ENCODE measurements around the gene PARP8.

The PARP8 gene

DNA sequence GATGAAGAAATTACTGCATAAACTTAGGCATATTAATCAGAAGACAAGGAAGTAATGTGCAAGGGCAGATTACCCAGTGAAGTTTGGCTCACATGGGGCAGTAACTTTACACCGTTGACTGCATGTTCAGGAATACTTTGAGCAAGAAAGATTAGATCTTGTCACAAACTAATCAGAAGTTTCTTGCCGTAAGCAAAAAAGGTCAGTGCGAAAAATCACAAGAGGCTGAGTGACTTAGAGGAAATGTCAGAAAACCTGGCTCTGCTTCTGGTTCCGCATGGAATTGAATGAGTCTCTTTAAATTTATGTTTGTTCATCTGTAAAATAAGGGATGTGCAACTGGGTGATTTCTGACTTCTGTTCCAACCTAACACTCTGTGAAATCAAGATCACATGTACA is 64.4 kb downstream of the PARP8 start:
- TF ChIP-seq, protein P1, sequence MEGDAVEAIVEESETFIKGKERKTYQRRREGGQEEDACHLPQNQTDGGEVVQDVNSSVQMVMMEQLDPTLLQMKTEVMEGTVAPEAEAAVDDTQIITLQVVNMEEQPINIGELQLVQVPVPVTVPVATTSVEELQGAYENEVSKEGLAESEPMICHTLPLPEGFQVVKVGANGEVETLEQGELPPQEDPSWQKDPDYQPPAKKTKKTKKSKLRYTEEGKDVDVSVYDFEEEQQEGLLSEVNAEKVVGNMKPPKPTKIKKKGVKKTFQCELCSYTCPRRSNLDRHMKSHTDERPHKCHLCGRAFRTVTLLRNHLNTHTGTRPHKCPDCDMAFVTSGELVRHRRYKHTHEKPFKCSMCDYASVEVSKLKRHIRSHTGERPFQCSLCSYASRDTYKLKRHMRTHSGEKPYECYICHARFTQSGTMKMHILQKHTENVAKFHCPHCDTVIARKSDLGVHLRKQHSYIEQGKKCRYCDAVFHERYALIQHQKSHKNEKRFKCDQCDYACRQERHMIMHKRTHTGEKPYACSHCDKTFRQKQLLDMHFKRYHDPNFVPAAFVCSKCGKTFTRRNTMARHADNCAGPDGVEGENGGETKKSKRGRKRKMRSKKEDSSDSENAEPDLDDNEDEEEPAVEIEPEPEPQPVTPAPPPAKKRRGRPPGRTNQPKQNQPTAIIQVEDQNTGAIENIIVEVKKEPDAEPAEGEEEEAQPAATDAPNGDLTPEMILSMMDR (IDR thresholded peaks at IDR 0.05; ENCODE audit: extremely low read depth, insufficient read depth, missing control alignments), result no peak
- in situ Hi-C loops (cut with MboI; ENCODE audit: low pct_unique_long_range_greater_than_20kb, low sequenced_read_pairs, unreplicated experiment), result no loop called here
- no peak for DNase-seq (ENCODE audit: low spot score)

DNA sequence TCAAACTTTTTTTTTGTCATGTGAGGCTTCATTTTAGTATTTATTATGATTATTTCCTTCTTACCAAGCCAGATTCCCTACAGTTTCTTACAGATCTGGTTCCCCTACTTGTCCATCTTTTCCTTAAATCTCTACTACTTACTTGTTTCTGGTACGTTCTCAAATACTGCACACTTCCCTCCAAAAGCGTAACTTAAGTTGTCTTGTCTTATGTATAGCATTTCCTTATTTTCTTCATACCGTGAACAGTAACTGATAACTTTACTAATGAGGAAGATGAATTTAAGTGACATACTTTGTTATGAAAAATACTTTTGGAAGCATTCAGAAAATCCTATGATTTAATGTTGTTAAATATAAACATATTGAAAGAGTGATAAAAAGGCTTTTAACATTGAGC is 67.3 kb downstream of the PARP8 start:
- in situ Hi-C loops (cut with MboI; ENCODE audit: low pct_unique_long_range_greater_than_20kb, low sequenced_read_pairs, unreplicated experiment), result no loop called here
- DNase-seq (ENCODE audit: low spot score), result no peak
- TF ChIP-seq, protein P1 (IDR thresholded peaks at IDR 0.05; ENCODE audit: extremely low read depth, insufficient read depth, missing control alignments), result no peak

DNA sequence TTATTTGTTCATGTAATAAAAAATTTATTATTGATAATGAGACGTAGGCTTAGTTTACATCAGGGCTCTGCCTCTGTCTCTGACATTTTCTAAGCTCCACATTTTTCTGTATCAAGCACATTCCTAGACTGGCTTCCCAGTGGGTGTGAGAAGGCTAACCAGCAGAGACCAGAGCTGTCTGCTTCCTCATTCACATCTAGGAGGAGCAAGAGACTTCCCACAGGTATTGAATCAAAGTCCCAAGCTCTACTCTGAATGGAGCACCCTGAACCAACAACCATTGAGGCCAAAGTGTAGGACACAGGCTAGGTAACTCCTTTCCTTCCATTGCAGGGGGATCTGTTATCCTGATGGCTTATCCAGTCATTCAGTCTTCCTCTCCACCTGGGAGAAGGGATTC is 72.4 kb downstream of the PARP8 start:
- no peak for DNase-seq (ENCODE audit: low spot score)
- in situ Hi-C loops (cut with MboI; ENCODE audit: low pct_unique_long_range_greater_than_20kb, low sequenced_read_pairs, unreplicated experiment), result no loop called here
- TF ChIP-seq, protein P1 (IDR thresholded peaks at IDR 0.05; ENCODE audit: extremely low read depth, insufficient read depth, missing control alignments), result no peak

DNA sequence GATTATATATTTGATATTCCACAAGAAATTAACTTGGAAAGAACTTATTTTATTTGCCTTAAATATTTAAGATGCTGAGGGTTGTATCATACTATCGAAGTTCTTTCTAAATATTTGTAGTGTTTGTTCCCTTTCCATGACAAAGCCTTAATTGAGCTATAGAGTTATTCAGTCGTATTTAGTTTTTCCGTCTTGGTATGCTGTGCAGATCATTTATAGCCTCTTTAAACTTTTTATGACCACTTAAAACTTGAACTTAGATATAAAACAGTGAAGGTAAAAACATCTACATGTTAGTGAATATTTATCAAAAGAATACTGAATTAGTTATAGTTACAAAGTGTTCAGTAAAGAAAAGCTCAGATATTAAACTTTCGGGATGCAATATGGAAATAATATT is 74.4 kb downstream of the PARP8 start:
- in situ Hi-C loops (cut with MboI; ENCODE audit: low pct_unique_long_range_greater_than_20kb, low sequenced_read_pairs, unreplicated experiment), result no loop called here
- no peak for DNase-seq (ENCODE audit: low spot score)
- TF ChIP-seq, protein P1 (IDR thresholded peaks at IDR 0.05; ENCODE audit: extremely low read depth, insufficient read depth, missing control alignments), result no peak

DNA sequence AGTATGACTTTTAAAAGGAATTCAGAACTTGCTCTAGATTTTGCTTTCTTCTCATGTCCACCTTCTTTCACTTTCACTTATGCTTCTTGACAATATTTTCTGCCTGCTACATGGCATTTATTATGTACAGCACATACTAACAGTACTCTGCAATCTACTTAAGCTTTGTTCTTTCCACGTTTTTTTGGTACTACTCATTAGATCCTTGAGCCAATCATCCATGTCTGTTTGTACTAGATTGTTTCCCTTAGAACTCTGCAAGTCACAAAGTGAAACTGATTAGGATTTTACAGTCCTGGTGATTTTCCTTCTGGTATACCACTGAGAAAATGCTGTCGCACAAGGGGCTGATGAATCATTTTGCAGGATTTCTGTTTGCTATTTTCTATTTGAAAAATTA is 78.3 kb downstream of the PARP8 start:
- TF ChIP-seq, protein P1 (IDR thresholded peaks at IDR 0.05; ENCODE audit: extremely low read depth, insufficient read depth, missing control alignments), result no peak
- peak; percentile 16 for DNase-seq (ENCODE audit: low spot score)
- in situ Hi-C loops (cut with MboI; ENCODE audit: low pct_unique_long_range_greater_than_20kb, low sequenced_read_pairs, unreplicated experiment), result no loop called here

DNA sequence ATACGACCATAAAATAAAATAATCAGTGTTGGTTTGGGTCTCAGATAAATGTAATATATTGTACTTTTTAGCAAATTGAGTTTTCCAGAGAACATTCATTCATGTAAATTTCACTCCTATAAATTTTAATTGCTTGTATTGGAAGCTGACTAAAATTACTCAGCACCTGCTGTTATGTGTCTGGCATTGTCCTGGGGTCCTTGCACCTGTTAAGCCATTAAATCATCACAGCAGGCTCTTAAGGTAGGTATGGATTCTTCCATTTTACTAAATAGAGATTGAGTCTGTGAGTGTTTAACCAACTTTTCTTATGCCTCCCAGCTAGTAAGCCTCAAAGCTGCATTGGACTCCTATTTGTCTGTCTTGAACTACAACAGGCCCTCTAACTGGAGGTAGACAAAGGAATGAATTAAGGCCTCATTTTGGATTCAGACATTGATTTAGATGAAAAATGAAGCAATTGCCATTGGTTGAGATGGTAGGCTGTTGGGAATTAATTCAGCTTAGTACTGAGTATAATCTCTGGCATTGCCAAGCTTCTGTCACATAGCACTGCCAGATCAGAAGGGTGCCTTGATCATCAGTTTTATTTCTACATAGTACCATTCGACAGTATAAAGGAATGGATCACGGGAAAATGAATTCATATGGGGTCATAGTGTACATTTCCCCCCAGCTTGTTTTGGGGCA is 78.9 kb downstream of the PARP8 start:
- DNase-seq (ENCODE audit: low spot score), result no peak
- in situ Hi-C loops (cut with MboI; ENCODE audit: low pct_unique_long_range_greater_than_20kb, low sequenced_read_pairs, unreplicated experiment), result no loop called here
- TF ChIP-seq, protein P1 (IDR thresholded peaks at IDR 0.05; ENCODE audit: extremely low read depth, insufficient read depth, missing control alignments), result no peak

Data from GM13977 (cell line).